NCI-H2107 treated with DMSO at 0.1 percent for 48 hours (cell line): ENCODE results near the gene GOLGA6L6.
"Not testable (repeated sequence)": the region's sequence is repeated elsewhere in the genome, so short reads cannot be mapped to it uniquely, and the experiment has no call there.

Source experiments
- DNase-seq: peaks from one replicate; lab custom pipeline; 2025; ENCODE audit not compliant: unreplicated experiment; lab: John Stamatoyannopoulos, UW

The GOLGA6L6 gene

DNA sequence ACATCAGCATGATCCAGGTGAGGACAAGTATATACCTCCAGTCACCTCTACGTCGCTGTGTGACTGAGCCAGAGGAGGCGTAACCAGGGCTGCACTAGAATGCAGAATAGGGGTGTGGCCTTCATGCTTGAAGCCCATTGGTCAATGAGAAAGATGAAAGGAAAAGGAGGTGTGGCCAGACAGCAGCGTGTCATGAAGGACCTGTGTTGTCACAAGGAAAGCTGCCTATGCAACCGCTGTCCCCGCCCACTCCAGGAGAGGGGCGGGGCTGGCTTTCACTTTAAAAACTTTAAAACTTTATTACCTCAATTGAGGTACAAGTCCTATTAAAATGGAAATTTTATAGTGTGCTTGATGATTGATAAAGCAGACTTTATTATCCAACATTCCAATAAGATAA lies at the start of gene GOLGA6L6:
Gene GOLGA6L6, minus strand, starts transcription at position 101 of the 400 bp plus-strand sequence. Its CDS starts 91 bp downstream, at position 10.
- DNase-seq: not testable (repeated sequence)

DNA sequence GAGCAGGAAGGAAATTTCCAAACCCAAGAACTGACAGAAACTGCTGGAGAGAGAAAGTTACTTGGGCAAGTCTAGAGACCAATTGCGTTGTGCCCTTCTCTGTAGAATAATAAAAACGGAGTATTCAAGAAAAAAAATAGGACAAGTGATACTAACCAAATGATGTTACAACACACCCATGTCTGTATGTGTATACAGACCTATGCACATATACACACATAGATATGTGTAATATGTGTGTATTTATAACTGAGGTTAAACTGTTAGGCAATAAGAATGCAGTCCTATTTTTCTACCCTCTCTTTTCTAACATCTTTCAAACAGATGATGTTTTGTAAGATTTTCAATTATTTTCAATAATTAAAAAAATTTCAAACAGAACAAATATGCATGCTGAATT lies 48.5 kb upstream of the GOLGA6L6 start:
- not testable (repeated sequence) for DNase-seq

- DNase-seq: not testable (repeated sequence)
Measured at GRCh38 chr15:20586821-20587220, 45.2 kb upstream of the GOLGA6L6 start.

DNA sequence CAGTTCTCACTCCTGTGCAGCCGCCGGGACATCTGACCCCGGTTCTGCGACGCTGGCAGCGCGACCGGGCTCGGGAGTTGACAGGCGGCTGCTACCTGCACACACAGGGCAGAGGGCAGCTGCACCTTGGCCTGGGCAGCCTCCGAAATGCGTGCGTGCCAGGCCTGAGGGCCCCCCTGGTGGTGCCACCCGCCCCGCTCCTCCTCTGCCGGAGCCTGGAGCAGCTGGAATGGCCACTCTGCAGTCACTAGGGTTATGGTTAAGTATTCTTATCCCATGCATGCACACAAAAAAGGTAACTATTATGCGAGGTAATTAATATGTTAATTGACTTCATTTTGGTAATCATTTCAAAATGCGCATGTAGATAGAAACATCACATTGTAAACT lies 41.1 kb upstream of the GOLGA6L6 start:
- DNase-seq: not testable (repeated sequence)

- not testable (repeated sequence) for DNase-seq
Measured at GRCh38 chr15:20582109-20582725, 40.6 kb upstream of the GOLGA6L6 start.

- not testable (repeated sequence) for DNase-seq
Measured at GRCh38 chr15:20581261-20582108, 39.9 kb upstream of the GOLGA6L6 start.

DNA sequence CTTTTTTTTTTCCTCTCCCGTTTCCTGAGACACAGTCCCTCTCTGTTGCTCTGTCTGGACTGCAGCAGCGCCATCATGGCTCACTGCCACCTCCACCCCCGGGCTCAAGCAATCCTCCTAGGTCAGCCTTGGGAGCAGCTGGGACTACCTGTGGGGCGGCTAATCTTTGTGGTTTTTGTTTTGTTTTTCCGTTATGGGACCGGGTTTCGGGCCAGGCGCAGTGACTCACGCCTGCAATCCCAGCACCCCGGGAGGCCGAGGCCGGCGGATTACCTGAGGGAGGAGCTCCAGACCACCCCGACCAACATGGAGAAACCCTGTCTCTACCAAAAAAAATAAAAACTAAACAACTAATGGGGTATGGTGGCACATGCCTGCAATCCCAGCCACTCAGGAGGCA lies 38.1 kb upstream of the GOLGA6L6 start:
- DNase-seq: not testable (repeated sequence)

DNA sequence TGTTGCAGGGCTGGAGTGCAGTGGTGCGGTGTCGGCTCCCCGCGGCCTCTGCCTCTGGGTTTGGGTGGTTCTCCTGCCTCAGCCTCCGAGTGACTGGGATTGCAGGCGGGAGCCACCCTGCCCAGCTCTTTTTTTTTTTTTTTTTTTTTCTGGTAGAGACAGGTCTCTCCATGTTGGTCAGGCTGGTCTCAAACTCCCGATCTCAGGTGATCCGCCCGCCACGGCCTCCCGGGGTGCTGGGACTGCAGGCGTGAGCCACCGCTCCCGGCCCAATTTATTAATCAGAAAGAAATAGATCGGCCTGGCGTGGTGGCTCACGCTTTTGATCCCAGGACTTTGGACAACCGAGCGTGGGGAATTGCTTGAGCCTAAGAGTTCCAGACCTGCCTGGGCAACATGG lies 9.7 kb upstream of the GOLGA6L6 start:
- DNase-seq: not testable (repeated sequence)

DNA sequence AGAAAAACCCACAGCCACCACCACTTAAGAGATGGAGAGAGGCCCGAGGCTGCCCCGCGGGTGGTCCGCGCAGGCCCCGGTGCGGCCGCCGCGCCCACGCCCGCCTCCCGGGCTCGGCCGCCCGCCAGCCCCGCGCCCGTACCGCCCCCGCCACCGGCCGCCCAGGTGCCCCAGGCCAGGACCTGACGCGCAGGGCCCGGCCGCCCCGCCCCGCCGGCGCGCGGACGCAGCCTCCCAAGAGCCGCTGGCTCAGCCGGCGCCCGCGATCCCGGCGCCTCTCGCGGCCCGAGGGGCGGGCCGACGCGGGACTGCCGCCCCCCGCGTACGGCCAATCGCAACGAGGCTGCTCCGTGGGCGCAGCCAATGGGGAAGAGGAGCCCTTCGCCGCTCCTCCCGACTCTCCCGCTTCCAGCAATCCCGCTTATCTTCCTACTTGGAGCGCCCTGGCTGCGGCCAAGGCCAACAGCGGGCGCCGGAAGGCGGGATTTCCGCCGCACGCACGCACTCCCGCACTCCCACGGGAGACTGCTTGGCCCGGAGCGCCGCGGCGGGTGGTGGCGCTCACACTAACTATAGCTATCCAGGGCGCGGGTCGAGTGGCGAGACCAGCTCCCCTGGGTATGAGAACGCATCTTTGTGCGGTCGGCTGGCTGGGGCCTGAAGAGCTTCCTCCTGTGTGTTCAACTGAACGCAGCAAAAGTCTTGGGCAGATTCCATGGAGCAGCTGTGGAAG lies 35.5 kb downstream of the GOLGA6L6 start:
- DNase-seq: not testable (repeated sequence)

DNA sequence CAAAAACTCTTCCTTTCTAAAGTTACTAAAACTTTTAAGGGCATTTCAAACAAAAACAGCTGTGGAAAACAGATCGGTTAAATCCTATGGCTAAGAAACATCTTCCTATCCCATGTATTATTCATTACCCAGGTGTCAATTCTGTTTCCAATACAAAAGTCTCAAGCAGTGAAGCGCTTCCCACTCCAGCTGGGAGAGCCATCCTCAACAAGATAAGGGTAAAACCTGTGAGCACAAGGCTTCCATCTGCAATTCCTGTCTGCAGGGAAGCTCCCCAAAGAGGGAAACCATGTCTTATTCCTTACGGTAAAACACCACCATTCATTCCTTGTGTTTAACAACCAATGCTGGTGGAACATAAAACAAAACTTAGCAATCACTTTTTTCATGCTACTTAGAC lies 38.8 kb downstream of the GOLGA6L6 start:
- DNase-seq: not testable (repeated sequence)

DNA sequence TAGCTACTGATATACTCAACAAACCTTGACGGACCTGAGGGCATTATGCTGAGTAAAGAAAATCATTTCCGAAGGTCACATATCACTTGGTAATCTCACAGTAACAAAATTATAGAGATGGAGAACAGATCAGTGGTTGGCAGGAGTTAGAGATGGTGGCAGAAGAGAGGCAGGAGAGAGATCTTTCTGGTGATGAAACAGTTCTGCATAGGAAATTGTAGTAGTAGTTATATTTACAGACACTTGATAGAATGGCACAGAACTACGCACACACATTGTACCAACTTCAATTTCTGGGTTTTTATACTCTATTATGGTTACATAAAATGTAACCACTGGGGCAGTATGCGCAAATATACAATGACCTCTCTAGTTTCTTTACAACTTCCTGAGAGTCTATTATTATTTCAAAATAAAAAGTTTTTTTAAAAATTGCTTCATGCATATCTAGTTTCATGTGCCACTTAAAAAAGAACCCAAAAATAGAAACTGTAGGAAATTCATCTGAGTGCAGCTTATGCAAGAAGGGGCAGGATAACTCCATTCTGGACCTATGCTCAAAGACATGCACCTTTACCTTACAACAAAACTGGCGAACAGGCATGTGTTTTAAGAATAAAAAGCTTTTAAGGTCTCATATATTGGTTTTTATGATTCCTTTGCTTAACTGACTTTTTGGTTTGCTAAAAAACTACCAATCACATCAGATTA lies 39.9 kb downstream of the GOLGA6L6 start:
- not testable (repeated sequence) for DNase-seq

DNA sequence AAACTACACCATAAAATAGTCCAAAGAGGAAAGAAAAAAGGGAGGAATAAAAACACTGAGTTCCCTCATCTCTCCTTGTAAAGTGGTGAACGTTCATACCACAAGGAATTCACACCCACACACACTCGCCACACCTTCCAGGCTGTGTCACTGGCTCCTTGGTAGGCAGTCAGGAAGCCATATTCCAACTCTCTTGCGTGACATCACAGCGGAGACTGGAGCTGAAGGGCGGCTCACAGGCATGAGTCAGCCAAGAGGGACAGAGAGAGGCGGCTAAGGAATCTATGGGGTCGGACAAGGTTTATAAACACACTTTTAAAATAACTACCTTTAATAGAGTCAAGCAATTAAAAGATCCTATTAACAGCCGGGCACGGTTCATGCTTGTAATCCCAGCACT lies 43.8 kb downstream of the GOLGA6L6 start:
- not testable (repeated sequence) for DNase-seq

- not testable (repeated sequence) for DNase-seq
Measured at GRCh38 chr15:20493035-20493434, 48.6 kb downstream of the GOLGA6L6 start.

DNA sequence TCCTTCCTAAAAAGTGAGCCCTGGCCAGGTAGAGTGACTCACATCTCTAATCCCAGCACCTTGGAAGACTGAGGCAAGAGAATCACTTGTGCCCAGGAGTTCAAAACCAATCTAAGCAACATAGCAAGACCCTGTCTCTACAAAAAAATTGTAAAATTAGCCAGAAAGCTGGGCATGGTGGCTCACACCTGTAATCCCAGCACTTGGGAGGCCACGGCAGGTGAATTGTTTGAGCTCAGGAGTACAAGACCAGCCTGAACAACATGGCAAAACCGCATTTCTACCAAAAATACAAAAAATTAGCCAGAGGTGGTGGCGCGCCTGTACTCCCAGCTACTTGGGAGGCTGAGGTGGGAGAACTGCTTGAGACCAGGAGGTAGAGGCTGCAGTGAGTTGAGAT lies 49.0 kb downstream of the GOLGA6L6 start:
- not testable (repeated sequence) for DNase-seq

- DNase-seq: not testable (repeated sequence)
Measured at GRCh38 chr15:20489320-20489719, 52.3 kb downstream of the GOLGA6L6 start.
